Measurements from ENCODE around the gene POLN. TPM values are rescaled to one million over a fixed set of nuclear protein-coding genes. Genes with fewer than 3 reads are reported as not detected.

POLN gene
- total RNA-seq, 3 donors from 2014 or later = 1.4 to 4.6 (median 1.4) TPM

GRCh38 chr4:2259541-2260343, 17.8 kb upstream of the POLN start:
- ATAC-seq (no peak), DNase-seq (peak in 2 of 3 donors; percentile 30 to 57)
- Histone ChIP-seq H3K4me3 (no peak overlapping the region), H3K9me3 (no peaks in the 10 kb centered on the region), H3K36me3 (ENCODE audit: low read depth) (peaks cover 5% of the 10 kb centered on the region), H3K4me1 (ENCODE audit: low read depth) (peaks cover 25% of the 10 kb centered on the region)
- no peak for TF ChIP-seq CTCF (IDR thresholded peaks at IDR 0.05)
- intact Hi-C loops (cut with DNase I, micrococcal nuclease) = no loop called here

- peak in 2 of 3 donors; percentile 14 to 49 for DNase-seq
- intact Hi-C loops (cut with DNase I, micrococcal nuclease) = no loop called here
- peaks cover 5% of the 10 kb centered on the region for H3K36me3 ChIP-seq (ENCODE audit: low read depth)
- H3K9me3 ChIP-seq = no peaks in the 10 kb centered on the region
- H3K4me3 ChIP-seq = no peak overlapping the region
- no peak for TF ChIP-seq CTCF (IDR thresholded peaks at IDR 0.05)
- peaks cover 25% of the 10 kb centered on the region for H3K4me1 ChIP-seq (ENCODE audit: low read depth)
- ATAC-seq = no peak
Measured at GRCh38 chr4:2259036-2259540, 17.2 kb upstream of the POLN start.

- DNase-seq (peak; percentile 2 to 52 (median 27)), ATAC-seq (no peak)
- H3K36me3 ChIP-seq (ENCODE audit: low read depth) = peaks cover 5% of the 10 kb centered on the region
- H3K4me3 ChIP-seq = no peak overlapping the region
- H3K9me3 ChIP-seq = no peaks in the 10 kb centered on the region
- intact Hi-C loops (cut with DNase I, micrococcal nuclease) = no loop called here
- TF ChIP-seq CTCF (IDR thresholded peaks at IDR 0.05) = no peak
- H3K4me1 ChIP-seq (ENCODE audit: low read depth) = peaks cover 23% of the 10 kb centered on the region
Measured at GRCh38 chr4:2258091-2259035, 16.4 kb upstream of the POLN start.

GRCh38 chr4:2257361-2258081, 15.6 kb upstream of the POLN start:
- intact Hi-C loops (cut with DNase I, micrococcal nuclease) = no loop called here
- Histone ChIP-seq H3K9me3 (no peaks in the 10 kb centered on the region), H3K4me1 (ENCODE audit: low read depth) (peaks cover 21% of the 10 kb centered on the region), H3K4me3 (no peak overlapping the region), H3K36me3 (ENCODE audit: low read depth) (peaks cover 5% of the 10 kb centered on the region)
- no peak for TF ChIP-seq CTCF (IDR thresholded peaks at IDR 0.05)
- DNase-seq (peak; percentile 1 to 29 (median 17)), ATAC-seq (no peak)

- Histone ChIP-seq H3K36me3 (ENCODE audit: low read depth) (peaks cover under 1% of the 10 kb centered on the region), H3K9me3 (no peaks in the 10 kb centered on the region), H3K4me1 (ENCODE audit: low read depth) (peaks cover 19% of the 10 kb centered on the region), H3K4me3 (no peak overlapping the region)
- intact Hi-C loops (cut with DNase I, micrococcal nuclease) = no loop called here
- no peak for ATAC-seq
- peak; percentile 1 to 56 (median 27) for DNase-seq
- TF ChIP-seq CTCF (IDR thresholded peaks at IDR 0.05) = no peak
Measured at GRCh38 chr4:2256781-2257191, 14.9 kb upstream of the POLN start.

All from mucosa of descending colon (tissue), 3 donors.